Measurements from ENCODE around the gene TLE5. TPM values are rescaled to one million over a fixed set of nuclear protein-coding genes. Genes with fewer than 3 reads are reported as not detected.

TLE5 gene
- total and polyA plus RNA-seq, 10 of the 15 experiments (the other 5 are each of a cell fraction or from before 2014, with no cell fraction given) = 2.5 to 373 (median 154) TPM

DNA sequence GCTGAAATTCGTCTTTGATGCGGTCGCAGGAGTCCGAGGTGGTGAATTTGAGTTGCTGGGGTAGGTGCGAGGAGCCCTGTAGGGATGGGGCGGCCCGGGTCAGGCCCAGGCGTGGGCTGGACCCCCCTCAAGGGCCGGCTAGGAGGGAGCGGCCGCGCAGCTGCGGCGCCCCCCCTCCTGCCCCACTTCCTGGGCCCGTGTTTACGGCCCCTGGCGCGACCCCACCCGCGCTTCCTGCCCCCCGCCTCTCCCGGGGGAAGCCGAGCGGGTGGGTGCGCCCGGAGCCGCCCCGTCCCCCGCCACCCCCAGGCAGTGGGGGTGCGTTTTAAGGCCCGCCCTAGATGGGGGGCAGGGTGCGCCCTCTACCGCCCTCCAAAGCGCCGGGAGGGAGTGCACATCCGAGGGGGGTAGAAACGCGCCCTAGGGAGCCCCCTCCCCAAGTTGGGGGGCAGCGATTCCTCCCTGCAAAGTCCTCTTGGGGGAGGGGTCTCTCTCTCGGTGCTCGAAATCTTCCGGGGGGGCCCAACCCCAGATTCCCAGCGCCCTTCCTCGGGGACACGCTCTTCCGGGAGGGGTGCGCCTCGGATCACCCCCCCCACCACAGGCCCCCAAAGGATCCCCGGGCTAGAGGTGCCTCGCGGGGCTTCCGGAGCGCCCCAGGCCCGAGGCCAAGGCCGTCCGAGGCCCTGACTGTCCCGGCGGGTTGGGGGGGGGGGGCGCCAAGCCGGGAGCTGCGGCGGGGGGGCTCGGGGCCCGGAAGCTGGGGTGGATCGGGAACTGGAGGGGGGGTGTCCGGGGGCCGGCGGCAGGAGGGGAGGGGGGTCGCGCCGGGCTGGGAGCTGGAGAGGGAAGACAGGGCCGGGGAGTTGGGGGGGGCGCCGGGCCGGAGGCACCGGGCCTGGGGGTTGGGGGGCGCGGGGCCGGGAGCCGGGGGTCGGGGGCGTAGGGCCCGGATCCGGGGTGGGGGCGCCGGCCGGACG, 823 bp downstream of the TLE5 start (continued):
- TF ChIP-seq, protein P1, sequence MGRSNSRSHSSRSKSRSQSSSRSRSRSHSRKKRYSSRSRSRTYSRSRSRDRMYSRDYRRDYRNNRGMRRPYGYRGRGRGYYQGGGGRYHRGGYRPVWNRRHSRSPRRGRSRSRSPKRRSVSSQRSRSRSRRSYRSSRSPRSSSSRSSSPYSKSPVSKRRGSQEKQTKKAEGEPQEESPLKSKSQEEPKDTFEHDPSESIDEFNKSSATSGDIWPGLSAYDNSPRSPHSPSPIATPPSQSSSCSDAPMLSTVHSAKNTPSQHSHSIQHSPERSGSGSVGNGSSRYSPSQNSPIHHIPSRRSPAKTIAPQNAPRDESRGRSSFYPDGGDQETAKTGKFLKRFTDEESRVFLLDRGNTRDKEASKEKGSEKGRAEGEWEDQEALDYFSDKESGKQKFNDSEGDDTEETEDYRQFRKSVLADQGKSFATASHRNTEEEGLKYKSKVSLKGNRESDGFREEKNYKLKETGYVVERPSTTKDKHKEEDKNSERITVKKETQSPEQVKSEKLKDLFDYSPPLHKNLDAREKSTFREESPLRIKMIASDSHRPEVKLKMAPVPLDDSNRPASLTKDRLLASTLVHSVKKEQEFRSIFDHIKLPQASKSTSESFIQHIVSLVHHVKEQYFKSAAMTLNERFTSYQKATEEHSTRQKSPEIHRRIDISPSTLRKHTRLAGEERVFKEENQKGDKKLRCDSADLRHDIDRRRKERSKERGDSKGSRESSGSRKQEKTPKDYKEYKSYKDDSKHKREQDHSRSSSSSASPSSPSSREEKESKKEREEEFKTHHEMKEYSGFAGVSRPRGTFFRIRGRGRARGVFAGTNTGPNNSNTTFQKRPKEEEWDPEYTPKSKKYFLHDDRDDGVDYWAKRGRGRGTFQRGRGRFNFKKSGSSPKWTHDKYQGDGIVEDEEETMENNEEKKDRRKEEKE (IDR thresholded peaks at IDR 0.05) = no peak
- TF ChIP-seq, protein P2, sequence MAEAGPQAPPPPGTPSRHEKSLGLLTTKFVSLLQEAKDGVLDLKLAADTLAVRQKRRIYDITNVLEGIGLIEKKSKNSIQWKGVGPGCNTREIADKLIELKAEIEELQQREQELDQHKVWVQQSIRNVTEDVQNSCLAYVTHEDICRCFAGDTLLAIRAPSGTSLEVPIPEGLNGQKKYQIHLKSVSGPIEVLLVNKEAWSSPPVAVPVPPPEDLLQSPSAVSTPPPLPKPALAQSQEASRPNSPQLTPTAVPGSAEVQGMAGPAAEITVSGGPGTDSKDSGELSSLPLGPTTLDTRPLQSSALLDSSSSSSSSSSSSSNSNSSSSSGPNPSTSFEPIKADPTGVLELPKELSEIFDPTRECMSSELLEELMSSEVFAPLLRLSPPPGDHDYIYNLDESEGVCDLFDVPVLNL (IDR thresholded peaks at IDR 0.05; ENCODE audit: low read depth, low read length) = no peak
- TF ChIP-seq HCFC1 (IDR thresholded peaks at IDR 0.05; ENCODE audit: low read length) = no peak; the same call in 1 of the 2 replicates
- TF ChIP-seq CBX3 (IDR thresholded peaks at IDR 0.05; ENCODE audit: borderline replicate concordance, low read depth) = no peak
- TF ChIP-seq BMI1 (IDR thresholded peaks at IDR 0.05; ENCODE audit: borderline replicate concordance) = no peak
- peak; percentile 53; the same call in 1 of the 2 replicates for TF ChIP-seq YY1 (IDR thresholded peaks at IDR 0.05; ENCODE audit: low read depth, low read length)
- TF ChIP-seq, protein P3, sequence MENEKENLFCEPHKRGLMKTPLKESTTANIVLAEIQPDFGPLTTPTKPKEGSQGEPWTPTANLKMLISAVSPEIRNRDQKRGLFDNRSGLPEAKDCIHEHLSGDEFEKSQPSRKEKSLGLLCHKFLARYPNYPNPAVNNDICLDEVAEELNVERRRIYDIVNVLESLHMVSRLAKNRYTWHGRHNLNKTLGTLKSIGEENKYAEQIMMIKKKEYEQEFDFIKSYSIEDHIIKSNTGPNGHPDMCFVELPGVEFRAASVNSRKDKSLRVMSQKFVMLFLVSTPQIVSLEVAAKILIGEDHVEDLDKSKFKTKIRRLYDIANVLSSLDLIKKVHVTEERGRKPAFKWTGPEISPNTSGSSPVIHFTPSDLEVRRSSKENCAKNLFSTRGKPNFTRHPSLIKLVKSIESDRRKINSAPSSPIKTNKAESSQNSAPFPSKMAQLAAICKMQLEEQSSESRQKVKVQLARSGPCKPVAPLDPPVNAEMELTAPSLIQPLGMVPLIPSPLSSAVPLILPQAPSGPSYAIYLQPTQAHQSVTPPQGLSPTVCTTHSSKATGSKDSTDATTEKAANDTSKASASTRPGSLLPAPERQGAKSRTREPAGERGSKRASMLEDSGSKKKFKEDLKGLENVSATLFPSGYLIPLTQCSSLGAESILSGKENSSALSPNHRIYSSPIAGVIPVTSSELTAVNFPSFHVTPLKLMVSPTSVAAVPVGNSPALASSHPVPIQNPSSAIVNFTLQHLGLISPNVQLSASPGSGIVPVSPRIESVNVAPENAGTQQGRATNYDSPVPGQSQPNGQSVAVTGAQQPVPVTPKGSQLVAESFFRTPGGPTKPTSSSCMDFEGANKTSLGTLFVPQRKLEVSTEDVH (IDR thresholded peaks at IDR 0.05; ENCODE audit: low read depth, partially characterized antibody) = no peak
- no peak for TF ChIP-seq TCF7 (IDR thresholded peaks at IDR 0.05; ENCODE audit: borderline replicate concordance)
- no peak for TF ChIP-seq SIX5 (IDR thresholded peaks at IDR 0.05; ENCODE audit: low read depth, low read length, severe bottlenecking)
- TF ChIP-seq ZNF217 (IDR thresholded peaks at IDR 0.05) = no peak
- TF ChIP-seq JUNB (IDR thresholded peaks at IDR 0.05) = no peak
- TF ChIP-seq SPI1 (IDR thresholded peaks at IDR 0.05; ENCODE audit: borderline replicate concordance, insufficient read depth, low read depth, low read length) = no peak
- TF ChIP-seq YBX1 (IDR thresholded peaks at IDR 0.05) = no peak
- peak in 1 of 2 experiments; percentile 35; a peak in 2 of 4 replicates for TF ChIP-seq IKZF2 (IDR thresholded peaks at IDR 0.05)
- no peak for TF ChIP-seq TCF3 (IDR thresholded peaks at IDR 0.05; ENCODE audit: borderline replicate concordance, insufficient read depth, low read depth, low read length)
- no peak for TF ChIP-seq RAD51 (IDR thresholded peaks at IDR 0.05)
- no peak for TF ChIP-seq SUPT20H (IDR thresholded peaks at IDR 0.05; ENCODE audit: borderline replicate concordance, control insufficient read depth, low read depth, low read length)
- TF ChIP-seq, protein P4, sequence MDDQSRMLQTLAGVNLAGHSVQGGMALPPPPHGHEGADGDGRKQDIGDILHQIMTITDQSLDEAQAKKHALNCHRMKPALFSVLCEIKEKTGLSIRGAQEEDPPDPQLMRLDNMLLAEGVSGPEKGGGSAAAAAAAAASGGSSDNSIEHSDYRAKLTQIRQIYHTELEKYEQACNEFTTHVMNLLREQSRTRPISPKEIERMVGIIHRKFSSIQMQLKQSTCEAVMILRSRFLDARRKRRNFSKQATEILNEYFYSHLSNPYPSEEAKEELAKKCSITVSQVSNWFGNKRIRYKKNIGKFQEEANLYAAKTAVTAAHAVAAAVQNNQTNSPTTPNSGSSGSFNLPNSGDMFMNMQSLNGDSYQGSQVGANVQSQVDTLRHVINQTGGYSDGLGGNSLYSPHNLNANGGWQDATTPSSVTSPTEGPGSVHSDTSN (IDR thresholded peaks at IDR 0.05; ENCODE audit: insufficient replicate concordance, low read depth, low read length) = no peak
- TF ChIP-seq RCOR1 (conservative IDR thresholded peaks at IDR 0.05; ENCODE audit: low read depth, low read length) = no peak
- TF ChIP-seq SMAD5 (IDR thresholded peaks at IDR 0.05; ENCODE audit: low read depth) = no peak
- no peak for TF ChIP-seq ASH2L (IDR thresholded peaks at IDR 0.05; ENCODE audit: borderline replicate concordance, low read depth)
- TF ChIP-seq BRCA1 (IDR thresholded peaks at IDR 0.05; ENCODE audit: low read depth, low read length) = no peak

All from GM12878 (cell line).